HepG2 (cell line): ENCODE data around the gene JUND. TPM values are rescaled to one million over a fixed set of nuclear protein-coding genes. Genes with fewer than 3 reads are reported as not detected.

Experiments
- ARID2 ChIP-seq: sonication (generic); formaldehyde crosslinking; IDR thresholded peaks from 2 replicates; pipeline ENCODE4 v1.8.1; 2022; ENCODE audit warnings: mild to moderate bottlenecking, missing genetic modification reagents, borderline replicate concordance
- ETV6 ChIP-seq: sonication (generic); formaldehyde crosslinking; conservative IDR thresholded peaks from 2 replicates; pipeline ENCODE4 v1.4.0; 2020; ENCODE audit warnings: missing genetic modification reagents
- FOXA1 ChIP-seq, 2 experiments: fragments of 450-650 bp in 1 of 2; sonication (generic) in 1 of 2; formaldehyde crosslinking in 1 of 2; IDR thresholded peaks; 2 replicates each; pipeline versions ENCODE4 v1.4.0 to v1.6.1; 2016 to 2020; ENCODE audit warnings: missing genetic modification reagents in 1 of 2
- GABPA ChIP-seq, 2 experiments: IDR thresholded peaks; 2 replicates each; pipeline ENCODE4 v1.6.1; 2011 to 2016; ENCODE audit warnings: low read depth in 2 of 2, low read length in 1 of 2, missing biosample characterization in 1 of 2, missing genetic modification characterization in 1 of 2
- GATAD2A ChIP-seq: IDR thresholded peaks from 2 replicates; pipeline ENCODE4 v1.6.1; 2016
- HNRNPUL1 ChIP-seq: fragments of 200-400 bp; formaldehyde crosslinking; IDR thresholded peaks from 2 replicates; pipeline ENCODE4 v1.6.1; 2017; ENCODE audit warnings: low read depth, mild to moderate bottlenecking, low read length, moderate library complexity
- NFE2L2 ChIP-seq: fragments of 150-350 bp; IDR thresholded peaks from 2 replicates; pipeline ENCODE4 v1.6.1; 2014; ENCODE audit warnings: low read length
- POLR2AphosphoS2 ChIP-seq: IDR thresholded peaks from 2 replicates; pipeline ENCODE4 v1.6.1; 2011; ENCODE audit warnings: low read depth, low read length, improper control_type of control experiment
- SKI ChIP-seq: fragments of 450-650 bp; IDR thresholded peaks from one replicate; pipeline ENCODE4 v1.6.1; 2018; ENCODE audit warnings: mild to moderate bottlenecking; ENCODE audit not compliant: partially characterized antibody
- TCF7L2 ChIP-seq: IDR thresholded peaks from 2 replicates; pipeline ENCODE4 v1.6.1; 2011; ENCODE audit warnings: mild to moderate bottlenecking, low read depth, low read length, moderate library complexity
- TFDP1 ChIP-seq: IDR thresholded peaks from 2 replicates; pipeline ENCODE4 v1.6.1; 2016; ENCODE audit warnings: missing compliant biosample characterization, missing genetic modification reagents, borderline replicate concordance
- ZNF101 ChIP-seq: sonication (generic); formaldehyde crosslinking; IDR thresholded peaks from 2 replicates; pipeline ENCODE4 v1.4.0; 2020; ENCODE audit warnings: mild to moderate bottlenecking, low read depth, missing genetic modification reagents, borderline replicate concordance
- ZNF136 ChIP-seq: sonication (generic); formaldehyde crosslinking; IDR thresholded peaks from 2 replicates; pipeline ENCODE4 v1.8.1; 2022; ENCODE audit warnings: low read depth, mild to moderate bottlenecking, moderate library complexity, missing genetic modification reagents
- ZNF180 ChIP-seq: sonication (generic); formaldehyde crosslinking; IDR thresholded peaks from 2 replicates; pipeline ENCODE4 v1.4.0; 2020; ENCODE audit warnings: low read depth, missing genetic modification reagents, borderline replicate concordance
- ZNF224 ChIP-seq: sonication (generic); formaldehyde crosslinking; IDR thresholded peaks from 2 replicates; pipeline ENCODE4 v1.5.0; 2020; ENCODE audit warnings: mild to moderate bottlenecking, missing genetic modification reagents
- ZNF292 ChIP-seq: sonication (generic); formaldehyde crosslinking; IDR thresholded peaks from 2 replicates; pipeline ENCODE4 v1.8.1; 2022; ENCODE audit warnings: mild to moderate bottlenecking, low read depth, missing genetic modification reagents, borderline replicate concordance
- ZNF335 ChIP-seq: sonication (generic); formaldehyde crosslinking; IDR thresholded peaks from 2 replicates; pipeline ENCODE4 v1.4.0; 2020; ENCODE audit warnings: missing genetic modification reagents
- ZNF343 ChIP-seq: sonication (generic); formaldehyde crosslinking; IDR thresholded peaks from 2 replicates; pipeline ENCODE4 v1.4.0; 2020; ENCODE audit warnings: mild to moderate bottlenecking, missing genetic modification reagents
- ZNF44 ChIP-seq: sonication (generic); formaldehyde crosslinking; IDR thresholded peaks from 2 replicates; pipeline ENCODE4 v1.5.1; 2020; ENCODE audit warnings: mild to moderate bottlenecking, missing genetic modification reagents
- ZNF660 ChIP-seq: sonication (generic); formaldehyde crosslinking; IDR thresholded peaks from 2 replicates; pipeline ENCODE4 v1.5.1; 2020; ENCODE audit warnings: mild to moderate bottlenecking, low read depth, missing genetic modification reagents, borderline replicate concordance
- ZSCAN20 ChIP-seq: sonication (generic); formaldehyde crosslinking; IDR thresholded peaks from 2 replicates; pipeline ENCODE4 v1.4.0; 2020; ENCODE audit warnings: missing genetic modification reagents, mild to moderate bottlenecking, borderline replicate concordance
- polyA plus RNA-seq, 8 experiments: library from polyadenylated mRNA; depleted of rRNA in 3 of 8; stranded (reverse) in 7 of 8; unstranded in 1 of 8; fragments of >200 nt; fragmentation: Illumina TruSeq in 4 of 8; extraction: Trizol in 4 of 8; gene quantifications; 2 replicates each; pipeline versions ENCODE4 v1.2.1 to v1.2.3, GENCODE V29; 2011 to 2016; ENCODE audit warnings: low read depth in 4 of 8, missing spikeins in 1 of 8, mixed read lengths in 1 of 8; ENCODE audit not compliant: insufficient read depth in 1 of 8
- total RNA-seq, 5 experiments: library from RNA; depleted of rRNA; stranded (reverse); fragments of >200 nt; fragmentation: Illumina TruSeq; extraction: Trizol; gene quantifications; 2 replicates each; pipeline ENCODE4 v1.2.3, GENCODE V29; 2016; ENCODE audit warnings: low read depth in 1 of 5
- TF ChIP-seq, protein P1 (sequence below): IDR thresholded peaks from 2 replicates; pipeline ENCODE4 v1.6.1; 2016; ENCODE audit warnings: low read depth, borderline replicate concordance
- TF ChIP-seq, protein P2 (sequence below): sonication (generic); formaldehyde crosslinking; IDR thresholded peaks from 2 replicates; pipeline ENCODE4 v1.4.0; 2020; ENCODE audit warnings: mild to moderate bottlenecking, missing genetic modification reagents, borderline replicate concordance
- TF ChIP-seq, protein P3 (sequence below): sonication (generic); formaldehyde crosslinking; conservative IDR thresholded peaks from 2 replicates; pipeline ENCODE4 v1.5.0; 2020; ENCODE audit warnings: missing genetic modification reagents
- TF ChIP-seq, protein P4 (sequence below): IDR thresholded peaks from 2 replicates; pipeline ENCODE4 v1.6.1; 2016; ENCODE audit warnings: missing genetic modification reagents, missing compliant biosample characterization

Gene JUND
- total and polyA plus RNA-seq, 2 of the 13 experiments (the other 11 are each of a cell fraction or from before 2014, with no cell fraction given): 41.2 to 59.8 TPM

GRCh38 chr19:18300930-18301717 lies 19.7 kb upstream of the JUND start (continued):
- TF ChIP-seq TFDP1 (CRISPR knock-in tag) (no peak), GATAD2A (CRISPR knock-in tag) (peak; percentile 59; the same call in 1 of the 2 replicates), FOXA1 (IDR thresholded peaks at IDR 0.05) (no peak), FOXA1 (CRISPR knock-in tag; IDR thresholded peaks at IDR 0.05) (no peak), HNRNPUL1 (no peak), TCF7L2 (no peak), ZSCAN20 (CRISPR knock-in tag) (no peak), ZNF44 (CRISPR knock-in tag) (no peak), ZNF180 (no peak), POLR2AphosphoS2 (no peak), ZNF292 (no peak; the same call in 1 of the 2 replicates), ZNF101 (CRISPR knock-in tag) (no peak), NFE2L2 (no peak), ZNF136 (CRISPR knock-in tag) (no peak), GABPA (IDR thresholded peaks at IDR 0.05; ENCODE audit: low read depth, low read length) (no peak), GABPA (CRISPR knock-in tag; IDR thresholded peaks at IDR 0.05; ENCODE audit: low read depth) (no peak), ZNF335 (CRISPR knock-in tag) (no peak), ZNF224 (CRISPR knock-in tag) (no peak), ARID2 (CRISPR knock-in tag) (no peak), SKI (no peak), ZNF343 (no peak), ZNF660 (CRISPR knock-in tag) (no peak), ETV6 (no peak)
- TF ChIP-seq, protein P1, sequence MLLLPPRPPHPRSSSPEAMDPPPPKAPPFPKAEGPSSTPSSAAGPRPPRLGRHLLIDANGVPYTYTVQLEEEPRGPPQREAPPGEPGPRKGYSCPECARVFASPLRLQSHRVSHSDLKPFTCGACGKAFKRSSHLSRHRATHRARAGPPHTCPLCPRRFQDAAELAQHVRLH: peak; percentile 58; the same call in 1 of the 2 replicates
- TF ChIP-seq, protein P2, sequence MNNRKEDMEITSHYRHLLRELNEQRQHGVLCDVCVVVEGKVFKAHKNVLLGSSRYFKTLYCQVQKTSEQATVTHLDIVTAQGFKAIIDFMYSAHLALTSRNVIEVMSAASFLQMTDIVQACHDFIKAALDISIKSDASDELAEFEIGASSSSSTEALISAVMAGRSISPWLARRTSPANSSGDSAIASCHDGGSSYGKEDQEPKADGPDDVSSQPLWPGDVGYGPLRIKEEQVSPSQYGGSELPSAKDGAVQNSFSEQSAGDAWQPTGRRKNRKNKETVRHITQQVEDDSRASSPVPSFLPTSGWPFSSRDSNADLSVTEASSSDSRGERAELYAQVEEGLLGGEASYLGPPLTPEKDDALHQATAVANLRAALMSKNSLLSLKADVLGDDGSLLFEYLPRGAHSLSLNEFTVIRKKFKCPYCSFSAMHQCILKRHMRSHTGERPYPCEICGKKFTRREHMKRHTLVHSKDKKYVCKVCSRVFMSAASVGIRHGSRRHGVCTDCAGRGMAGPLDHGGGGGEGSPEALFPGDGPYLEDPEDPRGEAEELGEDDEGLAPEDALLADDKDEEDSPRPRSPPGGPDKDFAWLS (CRISPR knock-in tag): no peak
- TF ChIP-seq, protein P3, sequence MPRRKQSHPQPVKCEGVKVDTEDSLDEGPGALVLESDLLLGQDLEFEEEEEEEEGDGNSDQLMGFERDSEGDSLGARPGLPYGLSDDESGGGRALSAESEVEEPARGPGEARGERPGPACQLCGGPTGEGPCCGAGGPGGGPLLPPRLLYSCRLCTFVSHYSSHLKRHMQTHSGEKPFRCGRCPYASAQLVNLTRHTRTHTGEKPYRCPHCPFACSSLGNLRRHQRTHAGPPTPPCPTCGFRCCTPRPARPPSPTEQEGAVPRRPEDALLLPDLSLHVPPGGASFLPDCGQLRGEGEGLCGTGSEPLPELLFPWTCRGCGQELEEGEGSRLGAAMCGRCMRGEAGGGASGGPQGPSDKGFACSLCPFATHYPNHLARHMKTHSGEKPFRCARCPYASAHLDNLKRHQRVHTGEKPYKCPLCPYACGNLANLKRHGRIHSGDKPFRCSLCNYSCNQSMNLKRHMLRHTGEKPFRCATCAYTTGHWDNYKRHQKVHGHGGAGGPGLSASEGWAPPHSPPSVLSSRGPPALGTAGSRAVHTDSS: no peak
- TF ChIP-seq, protein P4, sequence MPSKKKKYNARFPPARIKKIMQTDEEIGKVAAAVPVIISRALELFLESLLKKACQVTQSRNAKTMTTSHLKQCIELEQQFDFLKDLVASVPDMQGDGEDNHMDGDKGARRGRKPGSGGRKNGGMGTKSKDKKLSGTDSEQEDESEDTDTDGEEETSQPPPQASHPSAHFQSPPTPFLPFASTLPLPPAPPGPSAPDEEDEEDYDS (CRISPR knock-in tag): peak; percentile 17; the same call in 1 of the 2 replicates
